Lower lobe of right lung (tissue), 1 donor: ENCODE data around the gene NBR1. TPM values are rescaled to one million over a fixed set of nuclear protein-coding genes. Genes with fewer than 3 reads are reported as not detected.

Experiments
- total RNA-seq: library from RNA; stranded (reverse); fragmentation: NEBNext Ultra II Directional; extraction: Animal tissue kit (Norgen Biotek cat#: 25700); gene quantifications from one replicate; pipeline ENCODE4 v1.2.1, GENCODE V29; 2021
- donor health status: DM: no; HTN: yes; CAD: no; lungs with severe emphysema.

NBR1 gene
- total RNA-seq, 1 donor from 2014 or later = 93.3 TPM

Other genes starting within 250 kb of the NBR1 start
- gene AARSD1, start 206.8 kb upstream of the NBR1 start, total RNA-seq = 25.2 TPM
- 0.27 TPM for gene PTGES3L, start 191.1 kb upstream of the NBR1 start, total RNA-seq
- gene RUNDC1, start 190.6 kb upstream of the NBR1 start, total RNA-seq = 17.1 TPM
- 810 TPM for gene RPL27, start 172.8 kb upstream of the NBR1 start, total RNA-seq
- 61.5 TPM for gene IFI35, start 164.4 kb upstream of the NBR1 start, total RNA-seq
- gene VAT1, start 148.8 kb upstream of the NBR1 start, total RNA-seq = 382 TPM
- gene RND2, start 146.0 kb upstream of the NBR1 start, total RNA-seq = 0.53 TPM
- 7.4 TPM for gene BRCA1, start 45.9 kb upstream of the NBR1 start, total RNA-seq
- gene TMEM106A, start 40.7 kb downstream of the NBR1 start, total RNA-seq = 17.9 TPM
- gene CCDC200, start 57.4 kb downstream of the NBR1 start, total RNA-seq = not detected
- 8,279 TPM for gene RNU2-1, start 62.8 kb downstream of the NBR1 start, total RNA-seq
- 12.9 TPM for gene ARL4D, start 227.8 kb downstream of the NBR1 start, total RNA-seq